ENCODE results near the gene DCTN1. TPM values are rescaled to one million over a fixed set of nuclear protein-coding genes. Genes with fewer than 3 reads are reported as not detected.

The DCTN1 gene
- total RNA-seq, 1 donor from 2014 or later, result 93.1 TPM

GRCh38 chr2:74393525-74393924 lies 13.4 kb upstream of the DCTN1 start:
- TF ChIP-seq, protein P1, sequence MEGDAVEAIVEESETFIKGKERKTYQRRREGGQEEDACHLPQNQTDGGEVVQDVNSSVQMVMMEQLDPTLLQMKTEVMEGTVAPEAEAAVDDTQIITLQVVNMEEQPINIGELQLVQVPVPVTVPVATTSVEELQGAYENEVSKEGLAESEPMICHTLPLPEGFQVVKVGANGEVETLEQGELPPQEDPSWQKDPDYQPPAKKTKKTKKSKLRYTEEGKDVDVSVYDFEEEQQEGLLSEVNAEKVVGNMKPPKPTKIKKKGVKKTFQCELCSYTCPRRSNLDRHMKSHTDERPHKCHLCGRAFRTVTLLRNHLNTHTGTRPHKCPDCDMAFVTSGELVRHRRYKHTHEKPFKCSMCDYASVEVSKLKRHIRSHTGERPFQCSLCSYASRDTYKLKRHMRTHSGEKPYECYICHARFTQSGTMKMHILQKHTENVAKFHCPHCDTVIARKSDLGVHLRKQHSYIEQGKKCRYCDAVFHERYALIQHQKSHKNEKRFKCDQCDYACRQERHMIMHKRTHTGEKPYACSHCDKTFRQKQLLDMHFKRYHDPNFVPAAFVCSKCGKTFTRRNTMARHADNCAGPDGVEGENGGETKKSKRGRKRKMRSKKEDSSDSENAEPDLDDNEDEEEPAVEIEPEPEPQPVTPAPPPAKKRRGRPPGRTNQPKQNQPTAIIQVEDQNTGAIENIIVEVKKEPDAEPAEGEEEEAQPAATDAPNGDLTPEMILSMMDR (conservative IDR thresholded peaks at IDR 0.05; ENCODE audit: low read depth, low read length), result no peak

GRCh38 chr2:74392449-74392743 lies 12.3 kb upstream of the DCTN1 start:
- H3K4me3 ChIP-seq (ENCODE audit: low read depth, low read length), result peak overlapping the region; percentile 65
- no peak for DNase-seq (ENCODE audit: low read depth)
- TF ChIP-seq, protein P1 (conservative IDR thresholded peaks at IDR 0.05; ENCODE audit: low read depth, low read length), result no peak

More at GRCh38 chr2:74393525-74393924, 13.4 kb upstream of the DCTN1 start:
- H3K4me3 ChIP-seq (ENCODE audit: low read depth, low read length), result no peak overlapping the region
- DNase-seq (ENCODE audit: low read depth), result no peak

GRCh38 chr2:74391580-74392448 lies 11.7 kb upstream of the DCTN1 start:
- TF ChIP-seq, protein P1 (conservative IDR thresholded peaks at IDR 0.05; ENCODE audit: low read depth, low read length), result peak; percentile 97
- DNase-seq (ENCODE audit: low read depth), result peak; percentile 51
- peak overlapping the region; percentile 65 for H3K4me3 ChIP-seq (ENCODE audit: low read depth, low read length)

DNA sequence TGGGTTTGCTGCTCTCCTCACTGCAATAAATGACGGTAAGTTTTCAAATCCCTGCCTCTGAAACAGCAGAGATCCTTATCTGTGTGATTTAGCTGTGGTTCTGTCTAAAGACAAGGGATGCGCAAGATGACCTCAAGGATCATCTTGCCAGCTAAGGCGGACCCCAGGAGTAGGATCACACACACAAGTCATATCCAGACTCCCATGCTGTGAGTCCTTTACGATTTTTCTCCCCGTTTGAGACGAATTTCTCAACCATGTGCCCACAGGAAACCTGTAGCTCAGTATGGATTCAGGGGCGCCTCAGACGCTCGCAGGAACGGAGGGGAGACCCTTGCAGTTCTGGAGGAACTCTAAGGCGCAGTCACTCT lies 11.1 kb upstream of the DCTN1 start:
- H3K4me3 ChIP-seq (ENCODE audit: low read depth, low read length), result peak overlapping the region; percentile 65
- no peak for DNase-seq (ENCODE audit: low read depth)

DNA sequence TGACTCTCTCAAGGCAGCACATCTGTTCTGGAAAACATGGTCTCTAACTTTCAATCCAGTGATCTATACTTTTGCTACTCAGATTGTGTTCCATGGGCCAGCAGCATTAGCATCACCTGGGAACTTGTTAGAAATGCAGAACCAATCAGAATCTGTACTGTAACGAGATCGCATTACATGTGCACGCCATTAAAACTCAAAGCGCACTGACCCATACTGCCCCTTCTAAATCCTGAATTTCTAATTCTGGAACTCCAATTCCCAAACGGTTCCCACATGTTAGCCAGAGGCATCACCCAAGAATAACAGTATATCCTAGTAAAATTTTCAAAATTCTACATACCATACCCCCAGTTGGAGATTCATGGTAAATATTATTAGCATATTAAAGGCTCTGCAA lies 10.5 kb upstream of the DCTN1 start:
- TF ChIP-seq, protein P1 (conservative IDR thresholded peaks at IDR 0.05; ENCODE audit: low read depth, low read length), result no peak
- peak overlapping the region; percentile 65 for H3K4me3 ChIP-seq (ENCODE audit: low read depth, low read length)
- DNase-seq (ENCODE audit: low read depth), result no peak

More for the DNA sequence above, 11.1 kb upstream of the DCTN1 start:
- TF ChIP-seq, protein P1 (conservative IDR thresholded peaks at IDR 0.05; ENCODE audit: low read depth, low read length), result no peak

GRCh38 chr2:74387346-74387745 lies 7.2 kb upstream of the DCTN1 start:
- no peak for DNase-seq (ENCODE audit: low read depth)
- no peak overlapping the region for H3K4me3 ChIP-seq (ENCODE audit: low read depth, low read length)
- TF ChIP-seq, protein P1 (conservative IDR thresholded peaks at IDR 0.05; ENCODE audit: low read depth, low read length), result no peak

GRCh38 chr2:74385396-74385795 lies 5.3 kb upstream of the DCTN1 start:
- TF ChIP-seq, protein P1 (conservative IDR thresholded peaks at IDR 0.05; ENCODE audit: low read depth, low read length), result no peak
- no peak for DNase-seq (ENCODE audit: low read depth)
- no peak overlapping the region for H3K4me3 ChIP-seq (ENCODE audit: low read depth, low read length)
